HepG2 (cell line): ENCODE measurements around the gene OSR1. TPM values are rescaled to one million over a fixed set of nuclear protein-coding genes. Genes with fewer than 3 reads are reported as not detected.

ENCODE experiments used
- ATAC-seq: fragments of 200-7000 bp; cut with Tn5 transposase; 3 replicates; pipeline ENCODE4 v1.9.1; 2020; ENCODE audit warnings: mild to moderate bottlenecking, moderate library complexity
- BruUV-seq: library from RNA; stranded (reverse); fragments of 400-500 nt; replicated peaks from 2 replicates; lab custom pipeline; 2021; lab: Mats Ljungman, UMichigan
- CTCF ChIA-PET: fragments of 300-600 bp; formaldehyde crosslinking; extraction: SDS; loops from one replicate; lab custom pipeline; 2021; ENCODE audit warnings: low total read pairs, inconsistent platforms, low intra/inter-chr PET ratio; lab: Yijun Ruan, JAX
- POLR2A ChIA-PET: fragments of 350-600 bp; sonication (Branson Sonifier 250); formaldehyde crosslinking; loops from one replicate; lab custom pipeline; 2020; ENCODE audit warnings: antibody characterized with exemption, inconsistent platforms; lab: Yijun Ruan, JAX
- DNase-seq: peaks from one replicate; pipeline ENCODE4 v3.0.0-alpha.2; 2015; ENCODE audit warnings: low spot score
- FAIRE-seq: peaks from 3 replicates; lab custom pipeline; 2011; peaks lifted over from hg19 to GRCh38; lab: Jason Lieb, UNC
- H2AFZ ChIP-seq: one replicate; pipeline ENCODE4 v1.6.1; 2011; ENCODE audit warnings: low read length, inconsistent platforms
- H3K27ac ChIP-seq: fragments of 300-600 bp; 3 replicates; pipeline ENCODE4 v1.8.0; 2011; ENCODE audit warnings: mixed run types, mild to moderate bottlenecking, mixed read lengths, low read length, inconsistent platforms; ENCODE audit not compliant: insufficient read depth; ENCODE audit errors: extremely low read length
- H3K27me3 ChIP-seq, 2 experiments: fragments of 200-600 bp in 1 of 2; 2 replicates in 1 of 2; 3 replicates in 1 of 2; pipeline versions ENCODE4 v1.6.0 to v1.8.0; 2011; ENCODE audit warnings: low read length in 2 of 2, mild to moderate bottlenecking in 2 of 2, moderate library complexity in 2 of 2, inconsistent platforms in 1 of 2; ENCODE audit not compliant: insufficient read depth in 2 of 2, control insufficient read depth in 1 of 2
- H3K36me3 ChIP-seq, 2 experiments: fragments of 200-600 bp in 1 of 2; replicated peaks in 1 of 2; 2 replicates in 1 of 2; 3 replicates in 1 of 2; pipeline versions ENCODE4 v1.5.1 to v1.8.0; 2011; ENCODE audit warnings: low read length in 2 of 2, inconsistent platforms in 1 of 2; ENCODE audit not compliant: insufficient read depth in 2 of 2, control insufficient read depth in 1 of 2
- H3K4me1 ChIP-seq: 2 replicates; pipeline ENCODE4 v1.5.1; 2012; ENCODE audit warnings: low read length, inconsistent platforms; ENCODE audit not compliant: insufficient read depth
- H3K4me2 ChIP-seq: 2 replicates; pipeline ENCODE4 v1.6.0; 2011; ENCODE audit warnings: low read depth, low read length, inconsistent platforms
- H3K4me3 ChIP-seq, 3 experiments: fragments of 200-600 bp in 1 of 3; sonication (generic), shearing (Covaris generic) in 1 of 3; replicated peaks in 1 of 3; 2 replicates each; pipeline ENCODE4 v1.5.1; 2011 to 2016; ENCODE audit warnings: low read length in 3 of 3, inconsistent platforms in 2 of 3, low read depth in 2 of 3, mild to moderate bottlenecking in 2 of 3, control low read depth in 1 of 3, mixed read lengths in 1 of 3; ENCODE audit not compliant: insufficient read depth in 1 of 3
- H3K79me2 ChIP-seq: one replicate; pipeline ENCODE4 v1.6.1; 2011; ENCODE audit warnings: low read length, inconsistent platforms; ENCODE audit not compliant: insufficient read depth
- H3K9ac ChIP-seq: 2 replicates; pipeline ENCODE4 v1.6.0; 2011; ENCODE audit warnings: mild to moderate bottlenecking, low read depth, low read length, inconsistent platforms; ENCODE audit not compliant: insufficient read depth
- H3K9me3 ChIP-seq: 2 replicates; pipeline ENCODE4 v1.5.1; 2012; ENCODE audit warnings: mild to moderate bottlenecking, low read length
- H4K20me1 ChIP-seq: 2 replicates; pipeline ENCODE4 v1.6.0; 2011; ENCODE audit warnings: inconsistent platforms, mild to moderate bottlenecking, low read length, moderate library complexity; ENCODE audit not compliant: insufficient read depth
- BCL3 ChIP-seq: sonication (generic); formaldehyde crosslinking; IDR thresholded peaks from 2 replicates; pipeline ENCODE4 v1.5.1; 2020; ENCODE audit warnings: mild to moderate bottlenecking, missing genetic modification reagents, moderate library complexity
- CENPX ChIP-seq: sonication (generic); formaldehyde crosslinking; IDR thresholded peaks from 2 replicates; pipeline ENCODE4 v1.9.0; 2021; ENCODE audit warnings: mild to moderate bottlenecking, missing genetic modification reagents, moderate library complexity
- DZIP1 ChIP-seq: sonication (generic); formaldehyde crosslinking; IDR thresholded peaks from 2 replicates; pipeline ENCODE4 v1.5.0; 2020; ENCODE audit warnings: mild to moderate bottlenecking, missing genetic modification reagents
- HMGXB4 ChIP-seq, 2 experiments: sonication (generic) in 1 of 2; formaldehyde crosslinking in 1 of 2; IDR thresholded peaks; 2 replicates each; pipeline versions ENCODE4 v1.4.0 to v1.6.1; 2018 to 2020; ENCODE audit warnings: missing genetic modification reagents in 2 of 2, borderline replicate concordance in 1 of 2, low read depth in 1 of 2, mild to moderate bottlenecking in 1 of 2, missing biosample characterization in 1 of 2
- HNF4A ChIP-seq: sonication (generic); formaldehyde crosslinking; IDR thresholded peaks from 2 replicates; pipeline ENCODE4 v1.4.0; 2020; ENCODE audit warnings: missing genetic modification reagents
- KAT8 ChIP-seq: IDR thresholded peaks from 2 replicates; pipeline ENCODE4 v1.6.1; 2016; ENCODE audit warnings: missing genetic modification reagents, missing compliant biosample characterization
- SMAD1 ChIP-seq: sonication (generic); formaldehyde crosslinking; IDR thresholded peaks from 2 replicates; pipeline ENCODE4 v1.4.0; 2020; ENCODE audit warnings: missing genetic modification reagents, low read depth, mild to moderate bottlenecking, borderline replicate concordance
- SP2 ChIP-seq: sonication (generic); formaldehyde crosslinking; IDR thresholded peaks from 2 replicates; pipeline ENCODE4 v1.5.1; 2020; ENCODE audit warnings: mild to moderate bottlenecking, missing genetic modification reagents
- TCF12 ChIP-seq, 2 experiments: fragments of 450-650 bp in 1 of 2; sonication (generic) in 1 of 2; formaldehyde crosslinking in 1 of 2; IDR thresholded peaks; 2 replicates each; pipeline versions ENCODE4 v1.6.1 to v1.8.0; 2017 to 2022; ENCODE audit warnings: antibody characterized with exemption in 1 of 2, mild to moderate bottlenecking in 1 of 2, missing genetic modification reagents in 1 of 2, moderate library complexity in 1 of 2
- U2AF1 ChIP-seq: fragments of 200-400 bp; formaldehyde crosslinking; optimal IDR thresholded peaks from 2 replicates; pipeline ENCODE3; 2017; ENCODE audit warnings: mild to moderate bottlenecking, low read depth, low read length
- ZNF253 ChIP-seq: sonication (generic); formaldehyde crosslinking; IDR thresholded peaks from 2 replicates; pipeline ENCODE4 v1.8.0; 2022; ENCODE audit warnings: mild to moderate bottlenecking, missing genetic modification reagents, borderline replicate concordance
- ZNF713 ChIP-seq: sonication (generic); formaldehyde crosslinking; IDR thresholded peaks from 2 replicates; pipeline ENCODE4 v1.4.0; 2020; ENCODE audit warnings: mild to moderate bottlenecking, missing genetic modification reagents
- WGBS: methylation state at CpG from one replicate; pipeline ENCODE4 v1.1.6; 2017; ENCODE audit warnings: low lambda C conversion rate; 5-methylcytosine and 5-hydroxymethylcytosine counted together
- in situ Hi-C: cut with HindIII; loops from 2 replicates; pipeline ENCODE4 v1.10.0; 2017; ENCODE audit warnings: low pct_unique_long_range_greater_than_20kb; ENCODE audit not compliant: extremely low pct_ligation_motif_present
- intact Hi-C: fragments of 100-400 bp; cut with micrococcal nuclease; formaldehyde crosslinking; loops from one replicate; pipeline ENCODE4 v1.10.0; 2022; ENCODE audit not compliant: unreplicated experiment
- polyA plus RNA-seq, 8 experiments: library from polyadenylated mRNA; depleted of rRNA in 3 of 8; stranded (reverse) in 7 of 8; unstranded in 1 of 8; fragments of >200 nt; fragmentation: Illumina TruSeq in 4 of 8; extraction: Trizol in 4 of 8; gene quantifications; 2 replicates each; pipeline versions ENCODE4 v1.2.1 to v1.2.3, GENCODE V29; 2011 to 2016; ENCODE audit warnings: low read depth in 4 of 8, missing spikeins in 1 of 8, mixed read lengths in 1 of 8; ENCODE audit not compliant: insufficient read depth in 1 of 8
- total RNA-seq, 5 experiments: library from RNA; depleted of rRNA; stranded (reverse); fragments of >200 nt; fragmentation: Illumina TruSeq; extraction: Trizol; gene quantifications; 2 replicates each; pipeline ENCODE4 v1.2.3, GENCODE V29; 2016; ENCODE audit warnings: low read depth in 1 of 5
- TF ChIP-seq, protein P1 (sequence below): sonication (generic); formaldehyde crosslinking; IDR thresholded peaks from 2 replicates; pipeline ENCODE4 v1.4.0; 2020; ENCODE audit warnings: missing genetic modification reagents, mild to moderate bottlenecking, borderline replicate concordance

OSR1 gene
- total and polyA plus RNA-seq, 2 of the 13 experiments (the other 11 are each of a cell fraction or from before 2014, with no cell fraction given) = 0.63 to 1.1 TPM

- no peak for TF ChIP-seq DZIP1 (CRISPR knock-in tag)
- no peak for TF ChIP-seq SMAD1 (CRISPR knock-in tag)
- no peak for TF ChIP-seq ZNF253 (CRISPR knock-in tag)
- no peak for TF ChIP-seq BCL3 (CRISPR knock-in tag)
- TF ChIP-seq HNF4A (CRISPR knock-in tag) = no peak
- no peak for TF ChIP-seq KAT8 (CRISPR knock-in tag)
- no peak for TF ChIP-seq SP2 (CRISPR knock-in tag)
These were observed 6.9 kb downstream of the OSR1 start (continued) for GRCh38 chr2:19351499-19351898.

- peaks cover 12% of the 10 kb centered on the region for H3K79me2 ChIP-seq
- H2AFZ ChIP-seq = no peak overlapping the region
- no peak overlapping the region for H3K27ac ChIP-seq
- 83% methylated on average over 30 of the region's 30 CpGs for WGBS
- peaks cover 27% of the 10 kb centered on the region for H3K4me1 ChIP-seq
- POLR2A ChIA-PET = no interaction called here
- BruUV-seq = no TSS peak
- CTCF ChIA-PET = interaction anchor here (1.0 to 2.1 kb wide), 4 partner anchors 12 to 513 kb away, joined by 3 to 6 read pairs (median 4); no protein-coding TSS in a partner anchor
- in situ Hi-C loops = no loop called here
- DNase-seq (no peak), ATAC-seq (no peak), FAIRE-seq (no peak)
- intact Hi-C loops = no loop called here
- no peaks in the 10 kb centered on the region for H3K9me3 ChIP-seq
- H3K4me3 ChIP-seq = no peak overlapping the region
- H4K20me1 ChIP-seq = no peaks in the 10 kb centered on the region
- H3K36me3 ChIP-seq = no peaks in the 10 kb centered on the region
- H3K9ac ChIP-seq = no peak overlapping the region
- no peak overlapping the region for H3K4me2 ChIP-seq
- H3K27me3 ChIP-seq = no peaks in the 10 kb centered on the region; a peak in 1 of 5 replicates
- TF ChIP-seq ZNF713 = no peak
- TF ChIP-seq TCF12 (IDR thresholded peaks at IDR 0.05) = no peak
- TF ChIP-seq TCF12 (CRISPR knock-in tag; IDR thresholded peaks at IDR 0.05) = no peak
- no peak for TF ChIP-seq HMGXB4 (CRISPR knock-in tag; IDR thresholded peaks at IDR 0.05; ENCODE audit: borderline replicate concordance in 1 of 2, low read depth in 1 of 2)
- TF ChIP-seq CENPX = no peak
- TF ChIP-seq, protein P1, sequence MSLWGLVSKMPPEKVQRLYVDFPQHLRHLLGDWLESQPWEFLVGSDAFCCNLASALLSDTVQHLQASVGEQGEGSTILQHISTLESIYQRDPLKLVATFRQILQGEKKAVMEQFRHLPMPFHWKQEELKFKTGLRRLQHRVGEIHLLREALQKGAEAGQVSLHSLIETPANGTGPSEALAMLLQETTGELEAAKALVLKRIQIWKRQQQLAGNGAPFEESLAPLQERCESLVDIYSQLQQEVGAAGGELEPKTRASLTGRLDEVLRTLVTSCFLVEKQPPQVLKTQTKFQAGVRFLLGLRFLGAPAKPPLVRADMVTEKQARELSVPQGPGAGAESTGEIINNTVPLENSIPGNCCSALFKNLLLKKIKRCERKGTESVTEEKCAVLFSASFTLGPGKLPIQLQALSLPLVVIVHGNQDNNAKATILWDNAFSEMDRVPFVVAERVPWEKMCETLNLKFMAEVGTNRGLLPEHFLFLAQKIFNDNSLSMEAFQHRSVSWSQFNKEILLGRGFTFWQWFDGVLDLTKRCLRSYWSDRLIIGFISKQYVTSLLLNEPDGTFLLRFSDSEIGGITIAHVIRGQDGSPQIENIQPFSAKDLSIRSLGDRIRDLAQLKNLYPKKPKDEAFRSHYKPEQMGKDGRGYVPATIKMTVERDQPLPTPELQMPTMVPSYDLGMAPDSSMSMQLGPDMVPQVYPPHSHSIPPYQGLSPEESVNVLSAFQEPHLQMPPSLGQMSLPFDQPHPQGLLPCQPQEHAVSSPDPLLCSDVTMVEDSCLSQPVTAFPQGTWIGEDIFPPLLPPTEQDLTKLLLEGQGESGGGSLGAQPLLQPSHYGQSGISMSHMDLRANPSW (CRISPR knock-in tag) = no peak
- no peak for TF ChIP-seq U2AF1
These were observed 7.6 kb downstream of the OSR1 start for GRCh38 chr2:19350678-19351401.
